Hepatocyte (in vitro differentiated cells): ENCODE measurements around the gene BRSK1. TPM values are rescaled to one million over a fixed set of nuclear protein-coding genes. Genes with fewer than 3 reads are reported as not detected.

Experiments
- DNase-seq: peaks from one replicate; pipeline ENCODE4 v3.0.0-alpha.2; 2016; ENCODE audit warnings: low spot score
- H2AFZ ChIP-seq: fragments of 200-600 bp; sonication (generic); 2 replicates; pipeline ENCODE4 v1.6.0; 2016; ENCODE audit warnings: antibody characterized with exemption, mild to moderate bottlenecking
- H3K27ac ChIP-seq: fragments of 200-600 bp; sonication (generic); 2 replicates; pipeline ENCODE4 v1.5.1; 2016; ENCODE audit warnings: mild to moderate bottlenecking
- H3K27me3 ChIP-seq: fragments of 200-600 bp; sonication (generic); 2 replicates; pipeline ENCODE4 v1.6.1; 2016
- H3K36me3 ChIP-seq: fragments of 200-600 bp; sonication (generic); replicated peaks from 2 replicates; pipeline ENCODE4 v1.5.1; 2016; ENCODE audit warnings: low read depth; ENCODE audit not compliant: insufficient read depth
- H3K4me1 ChIP-seq: fragments of 200-600 bp; sonication (generic); 2 replicates; pipeline ENCODE4 v1.5.1; 2016; ENCODE audit warnings: mild to moderate bottlenecking, moderate library complexity; ENCODE audit not compliant: insufficient read depth
- H3K4me2 ChIP-seq: fragments of 200-600 bp; sonication (generic); 2 replicates; pipeline ENCODE4 v1.6.0; 2016
- H3K4me3 ChIP-seq: fragments of 200-600 bp; sonication (generic); 2 replicates; pipeline ENCODE4 v1.5.1; 2016; ENCODE audit warnings: mild to moderate bottlenecking
- H3K79me2 ChIP-seq: fragments of 200-600 bp; sonication (generic); 2 replicates; pipeline ENCODE4 v1.6.0; 2017; ENCODE audit warnings: mild to moderate bottlenecking
- H3K9me2 ChIP-seq: fragments of 200-600 bp; sonication (generic); replicated peaks from 2 replicates; pipeline ENCODE4 v1.6.0; 2017; ENCODE audit warnings: mild to moderate bottlenecking; ENCODE audit not compliant: insufficient read depth
- H3K9me3 ChIP-seq: fragments of 200-600 bp; sonication (generic); 2 replicates; pipeline ENCODE4 v1.5.1; 2016; ENCODE audit warnings: low read depth, mild to moderate bottlenecking
- H4K20me1 ChIP-seq: fragments of 200-600 bp; sonication (generic); 2 replicates; pipeline ENCODE4 v1.6.0; 2016; ENCODE audit warnings: mild to moderate bottlenecking; ENCODE audit not compliant: insufficient read depth, poor library complexity, severe bottlenecking
- CTCF ChIP-seq: fragments of 200-600 bp; sonication (generic); IDR thresholded peaks from 2 replicates; pipeline ENCODE4 v1.5.1; 2016; ENCODE audit warnings: antibody characterized with exemption, mild to moderate bottlenecking; ENCODE audit not compliant: poor library complexity
- EZH2 ChIP-seq: fragments of 200-600 bp; sonication (generic); IDR thresholded peaks from 2 replicates; pipeline ENCODE4 v1.6.1; 2016; ENCODE audit warnings: antibody characterized with exemption, mild to moderate bottlenecking, borderline replicate concordance
- EZH2phosphoT487 ChIP-seq: fragments of 200-600 bp; sonication (generic); IDR thresholded peaks from one replicate; pipeline ENCODE4 v1.6.1; 2018; ENCODE audit warnings: antibody characterized with exemption, mild to moderate bottlenecking, low read depth, moderate library complexity; ENCODE audit not compliant: unreplicated experiment, severe bottlenecking
- WGBS: methylation state at CpG from one replicate; pipeline ENCODE4 v1.1.6; 2016; ENCODE audit warnings: low lambda C conversion rate; ENCODE audit errors: missing lambda C conversion rate; 5-methylcytosine and 5-hydroxymethylcytosine counted together
- polyA plus RNA-seq: library from polyadenylated mRNA; unstranded; fragments of >200 nt; fragmentation: Nextera tagmentation; extraction: Ambion mirVana; gene quantifications from 2 replicates; pipeline ENCODE4 v1.2.1, GENCODE V29; 2016
- total RNA-seq: library from RNA; depleted of rRNA; stranded (reverse); fragments of >200 nt; gene quantifications from 2 replicates; pipeline ENCODE4 v1.2.3, GENCODE V29; 2014

The BRSK1 gene
- total and polyA plus RNA-seq, 2 experiments from 2014 or later: 2.4 to 13.2 TPM

- Histone ChIP-seq H3K36me3 (no peaks in the 10 kb centered on the region), H3K27ac (no peak overlapping the region), H3K4me2 (no peak overlapping the region), H3K9me3 (no peaks in the 10 kb centered on the region), H3K79me2 (no peaks in the 10 kb centered on the region), H2AFZ (no peak overlapping the region), H3K9me2 (no peaks in the 10 kb centered on the region), H4K20me1 (no peaks in the 10 kb centered on the region), H3K4me1 (no peaks in the 10 kb centered on the region), H3K4me3 (no peak overlapping the region), H3K27me3 (no peaks in the 10 kb centered on the region)
- no peak for DNase-seq
- no peak for TF ChIP-seq EZH2phosphoT487
- TF ChIP-seq EZH2: no peak
- TF ChIP-seq CTCF: no peak
- 93% methylated on average over 13 of the region's 14 CpGs for whole genome bisulfite sequencing
These were observed 21.2 kb downstream of the BRSK1 start for GRCh38 chr19:55304980-55305379.

- Histone ChIP-seq H3K4me3 (no peak overlapping the region), H3K36me3 (no peaks in the 10 kb centered on the region), H3K4me1 (no peaks in the 10 kb centered on the region), H4K20me1 (no peaks in the 10 kb centered on the region), H3K9me3 (no peaks in the 10 kb centered on the region), H3K9me2 (no peaks in the 10 kb centered on the region), H3K79me2 (no peaks in the 10 kb centered on the region), H2AFZ (no peak overlapping the region), H3K4me2 (no peak overlapping the region), H3K27me3 (no peaks in the 10 kb centered on the region), H3K27ac (no peak overlapping the region)
- WGBS: 93% methylated on average over 9 of the region's 9 CpGs
- no peak for DNase-seq
- TF ChIP-seq EZH2: no peak
- TF ChIP-seq CTCF: no peak
- no peak for TF ChIP-seq EZH2phosphoT487
These were observed 21.7 kb downstream of the BRSK1 start for GRCh38 chr19:55305491-55305890.

GRCh38 chr19:55305983-55306562 lies 22.3 kb downstream of the BRSK1 start:
- no peaks in the 10 kb centered on the region for H3K9me2 ChIP-seq
- DNase-seq: no peak
- H3K4me3 ChIP-seq: no peak overlapping the region
- no peaks in the 10 kb centered on the region for H3K9me3 ChIP-seq
- no peak overlapping the region for H3K4me2 ChIP-seq
- no peak overlapping the region for H3K27ac ChIP-seq
- WGBS: 97% methylated on average over 16 of the region's 17 CpGs
- H3K36me3 ChIP-seq: no peaks in the 10 kb centered on the region
- no peaks in the 10 kb centered on the region for H3K4me1 ChIP-seq
- H3K79me2 ChIP-seq: no peaks in the 10 kb centered on the region
- no peaks in the 10 kb centered on the region for H4K20me1 ChIP-seq
- H2AFZ ChIP-seq: no peak overlapping the region
- no peaks in the 10 kb centered on the region for H3K27me3 ChIP-seq
- TF ChIP-seq CTCF (no peak), EZH2 (no peak), EZH2phosphoT487 (no peak)

- no peak for DNase-seq
- TF ChIP-seq EZH2 (no peak), CTCF (no peak), EZH2phosphoT487 (no peak)
- no peak overlapping the region for H3K4me2 ChIP-seq
- no peaks in the 10 kb centered on the region for H3K9me3 ChIP-seq
- no peaks in the 10 kb centered on the region for H4K20me1 ChIP-seq
- no peak overlapping the region for H3K27ac ChIP-seq
- 92% methylated on average over 3 of the region's 3 CpGs for WGBS
- H3K79me2 ChIP-seq: no peaks in the 10 kb centered on the region
- no peak overlapping the region for H3K4me3 ChIP-seq
- no peaks in the 10 kb centered on the region for H3K4me1 ChIP-seq
- H3K9me2 ChIP-seq: no peaks in the 10 kb centered on the region
- H3K36me3 ChIP-seq: no peaks in the 10 kb centered on the region
- no peaks in the 10 kb centered on the region for H3K27me3 ChIP-seq
- no peak overlapping the region for H2AFZ ChIP-seq
These were observed 22.9 kb downstream of the BRSK1 start for GRCh38 chr19:55306712-55307111.
